ENCODE data around the gene SCFD2. TPM values are rescaled to one million over a fixed set of nuclear protein-coding genes. Genes with fewer than 3 reads are reported as not detected.

Gene SCFD2
- total and polyA plus RNA-seq, 2 of the 8 experiments (the other 6 are each of a cell fraction or from before 2014, with no cell fraction given) = 6.2 to 10.2 TPM

- Histone ChIP-seq H4K91ac (replicated peaks; ENCODE audit: insufficient read length, low read length) (no peak overlapping the region), H2BK5ac (ENCODE audit: low read depth, low read length) (no peak overlapping the region), H2AFZ (ENCODE audit: low read length) (no peak overlapping the region), H2BK15ac (ENCODE audit: low read length) (no peak overlapping the region), H3K27ac (ENCODE audit: low read depth, low read length) (no peak overlapping the region), H3K36me3 (ENCODE audit: control insufficient read depth in 2 of 4, insufficient read depth in 4 of 4, low read length in 3 of 4) (no peaks in the 10 kb centered on the region), H3K9me3 (ENCODE audit: insufficient read depth in 2 of 2, low read depth in 1 of 2, low read length in 1 of 2) (no peaks in the 10 kb centered on the region), H2BK120ac (replicated peaks; ENCODE audit: low read depth, low read length) (no peak overlapping the region), H3K4me3 (ENCODE audit: extremely low read depth in 1 of 4, insufficient read depth in 2 of 4, low read depth in 3 of 4, low read length in 4 of 4) (no peak overlapping the region), H3K27me3 (replicated peaks in 1 of 4; ENCODE audit: control insufficient read depth in 3 of 4, extremely low read depth in 1 of 4, insufficient read depth in 3 of 4, low read length in 3 of 4) (no peaks in the 10 kb centered on the region), H2BK12ac (ENCODE audit: low read depth, low read length) (no peak overlapping the region), H4K5ac (ENCODE audit: insufficient read length, low read depth, low read length) (no peak overlapping the region), H3K14ac (ENCODE audit: insufficient read length) (no peak overlapping the region), H3K4me1 (replicated peaks in 1 of 4; ENCODE audit: control insufficient read depth in 3 of 4, insufficient read depth in 4 of 4, low read length in 3 of 4) (no peaks in the 10 kb centered on the region), H3K4ac (replicated peaks; ENCODE audit: insufficient read length, low read depth, low read length) (no peak overlapping the region), H3K56ac (replicated peaks; ENCODE audit: insufficient read length, low read depth, low read length) (no peak overlapping the region), H3K4me2 (ENCODE audit: insufficient read depth in 1 of 2, low read depth in 2 of 2, low read length in 2 of 2) (no peak overlapping the region), H3K18ac (ENCODE audit: extremely low read depth, low read length) (no peak overlapping the region), H3K23ac (ENCODE audit: insufficient read length) (no peak overlapping the region), H3K79me1 (ENCODE audit: low read depth, low read length) (no peaks in the 10 kb centered on the region), H3K23me2 (ENCODE audit: low read depth, low read length) (no peaks in the 10 kb centered on the region), H3K79me2 (ENCODE audit: control insufficient read depth in 1 of 2, insufficient read depth in 2 of 2, low read length in 2 of 2) (no peaks in the 10 kb centered on the region), H2BK20ac (ENCODE audit: low read length) (no peak overlapping the region), H4K8ac (ENCODE audit: extremely low read depth, insufficient read depth, low read length) (no peak overlapping the region), H3K9ac (replicated peaks in 1 of 4; ENCODE audit: extremely low read depth in 1 of 4, low read depth in 3 of 4, low read length in 3 of 4) (no peak overlapping the region), H4K20me1 (replicated peaks in 1 of 2; ENCODE audit: control insufficient read depth in 1 of 2, insufficient read depth in 2 of 2, low read length in 2 of 2) (no peaks in the 10 kb centered on the region), H2AK5ac (ENCODE audit: low read depth, low read length) (no peak overlapping the region)
- ChIA-PET CTCF (ENCODE audit: partially characterized antibody) (no interaction called here), POLR2A (ENCODE audit: partially characterized antibody) (no interaction called here)
- TF ChIP-seq GABPA (IDR thresholded peaks at IDR 0.05; ENCODE audit: borderline replicate concordance, insufficient read depth, low read length) (no peak), RXRA (IDR thresholded peaks at IDR 0.05; ENCODE audit: insufficient read depth, low read depth, low read length) (no peak), FOSL1 (IDR thresholded peaks at IDR 0.05; ENCODE audit: insufficient read depth, low read depth, low read length) (no peak), KDM1A (IDR thresholded peaks at IDR 0.05; ENCODE audit: borderline replicate concordance, low read length) (no peak), ASH2L (IDR thresholded peaks at IDR 0.05; ENCODE audit: low read length) (no peak), HDAC6 (IDR thresholded peaks at IDR 0.05; ENCODE audit: low read depth, low read length) (no peak), SIN3A (conservative IDR thresholded peaks at IDR 0.05 in 1 of 2, IDR thresholded peaks at IDR 0.05 in 1 of 2; ENCODE audit: low read depth in 1 of 2, low read length in 2 of 2) (no peak), JUN (IDR thresholded peaks at IDR 0.05; ENCODE audit: low read depth, low read length) (no peak), NRF1 (IDR thresholded peaks at IDR 0.05; ENCODE audit: low read depth, low read length) (no peak), SP2 (IDR thresholded peaks at IDR 0.05; ENCODE audit: low read length) (no peak)
- WGBS, 2 experiments (ENCODE audit: extremely low coverage in 1 of 2, insufficient coverage in 1 of 2, insufficient read length in 1 of 2, insufficient replicate concordance in 2 of 2, low coverage in 1 of 2, low lambda C conversion rate in 2 of 2, missing lambda C conversion rate in 1 of 2) = 92% methylated on average over 2 of the region's 2 CpGs; no CpG with 5 or more reads in 1 of the 2 experiments
- DNase-seq (ENCODE audit: low read depth in 1 of 2, low spot score in 2 of 2) (no peak), FAIRE-seq (no peak)
These were observed 252.2 kb downstream of the SCFD2 start for GRCh38 chr4:53113431-53114225.

All from H1 (cell line).